B cell (primary cell): Measurements from ENCODE around the gene STIM1. TPM values are rescaled to one million over a fixed set of nuclear protein-coding genes. Genes with fewer than 3 reads are reported as not detected.

ENCODE experiments used
- ATAC-seq: fragments of 200-7000 bp; cut with Tn5 transposase; one replicate; pipeline ENCODE4 v1.10.0; 2021; ENCODE audit warnings: low read depth, mild to moderate bottlenecking, moderate number of reproducible peaks, moderate library complexity
- CTCF ChIA-PET: fragments of 350-600 bp; sonication (Branson Sonifier 250); formaldehyde crosslinking; loops from one replicate; lab custom pipeline; 2021; ENCODE audit warnings: antibody characterized with exemption, inconsistent platforms; lab: Charles Lee
- POLR2A ChIA-PET: fragments of 350-600 bp; sonication (Branson Sonifier 250); formaldehyde crosslinking; loops from one replicate; lab custom pipeline; 2021; ENCODE audit warnings: antibody characterized with exemption; lab: Charles Lee
- DNase-seq: peaks from one replicate; pipeline ENCODE4 v3.0.0; 2013
- H2AFZ ChIP-seq: 2 replicates; pipeline ENCODE4 v1.6.1; 2012; ENCODE audit warnings: mild to moderate bottlenecking, low read depth, low read length; ENCODE audit not compliant: insufficient read depth, poor library complexity, severe bottlenecking
- H3K27ac ChIP-seq, 2 donors: 1 replicate in 1 of 2; 2 replicates in 1 of 2; pipeline ENCODE4 v1.5.1; 2012 to 2013; ENCODE audit warnings: low read length in 2 of 2, mild to moderate bottlenecking in 2 of 2, moderate library complexity in 1 of 2
- H3K27me3 ChIP-seq, 4 experiments: fragments of 200-600 bp in 1 of 4; sonication (generic) in 1 of 4; replicated peaks in 1 of 4; 1 replicate in 2 of 4; 2 replicates in 2 of 4; pipeline versions ENCODE4 v1.6.1 to v1.7.0; 2013 to 2016; ENCODE audit warnings: low read length in 3 of 4, mild to moderate bottlenecking in 2 of 4, mixed read lengths in 1 of 4, moderate library complexity in 1 of 4; ENCODE audit not compliant: insufficient read depth in 4 of 4, control insufficient read depth in 3 of 4; ENCODE audit errors: control extremely low read depth in 1 of 4
- H3K36me3 ChIP-seq, 2 experiments: replicated peaks in 1 of 2; 1 replicate in 1 of 2; 2 replicates in 1 of 2; pipeline versions ENCODE4 v1.6.1 to v1.7.1; 2013; ENCODE audit warnings: low read length in 1 of 2; ENCODE audit not compliant: insufficient read depth in 2 of 2, control insufficient read depth in 1 of 2; ENCODE audit errors: control extremely low read depth in 1 of 2, extremely low read depth in 1 of 2
- H3K4me1 ChIP-seq, 2 donors: fragments of 200-600 bp in 1 of 2; sonication (generic) in 1 of 2; 1 replicate in 1 of 2; 2 replicates in 1 of 2; pipeline versions ENCODE4 v1.5.1 to v1.6.1; 2013 to 2017; ENCODE audit warnings: low read length in 2 of 2; ENCODE audit not compliant: control insufficient read depth in 2 of 2, insufficient read depth in 2 of 2
- H3K4me2 ChIP-seq: replicated peaks from 2 replicates; pipeline ENCODE3; 2012; ENCODE audit warnings: mild to moderate bottlenecking, low read depth, low read length; ENCODE audit not compliant: poor library complexity, severe bottlenecking
- H3K4me3 ChIP-seq, 5 experiments: fragments of 200-600 bp in 1 of 5; sonication (generic) in 1 of 5; 1 replicate in 3 of 5; 2 replicates in 2 of 5; pipeline versions ENCODE4 v1.5.1 to v1.7.0; 2011 to 2016; ENCODE audit warnings: low read length in 4 of 5, mild to moderate bottlenecking in 4 of 5, low read depth in 2 of 5, control low read depth in 1 of 5, moderate library complexity in 1 of 5; ENCODE audit not compliant: insufficient read depth in 1 of 5; ENCODE audit errors: control extremely low read depth in 1 of 5, extremely low read depth in 1 of 5
- H3K79me2 ChIP-seq: fragments of 200-600 bp; sonication (generic); one replicate; pipeline ENCODE4 v1.6.0; 2016; ENCODE audit warnings: low read length; ENCODE audit not compliant: control insufficient read depth, insufficient read depth
- H3K9ac ChIP-seq: fragments of 200-600 bp; sonication (generic); 2 replicates; pipeline ENCODE4 v1.6.1; 2017; ENCODE audit warnings: mild to moderate bottlenecking, low read length, moderate library complexity
- H3K9me3 ChIP-seq, 3 donors: one replicate each; pipeline versions ENCODE4 v1.6.1 to v1.7.1; 2013; ENCODE audit warnings: low read length in 2 of 3; ENCODE audit not compliant: control insufficient read depth in 2 of 3, insufficient read depth in 1 of 3; ENCODE audit errors: control extremely low read depth in 1 of 3
- H4K20me1 ChIP-seq: 2 replicates; pipeline ENCODE4 v1.6.0; 2012; ENCODE audit warnings: mild to moderate bottlenecking, low read length; ENCODE audit not compliant: insufficient read depth, control insufficient read depth, poor library complexity, severe bottlenecking
- H3K27ac Mint-ChIP-seq: one replicate; pipeline ENCODE4 v1.8.0; 2021; ENCODE audit warnings: mixed read lengths
- H3K27me3 Mint-ChIP-seq: one replicate; pipeline ENCODE4 v1.8.0; 2021; ENCODE audit warnings: mixed read lengths
- H3K4me1 Mint-ChIP-seq: one replicate; pipeline ENCODE4 v1.8.0; 2021; ENCODE audit warnings: mixed read lengths
- H3K4me3 Mint-ChIP-seq: one replicate; pipeline ENCODE4 v1.8.0; 2021; ENCODE audit warnings: mixed read lengths
- H3K9me3 Mint-ChIP-seq: one replicate; pipeline ENCODE4 v1.8.0; 2022; ENCODE audit warnings: mixed read lengths; ENCODE audit not compliant: insufficient read depth
- EZH2 ChIP-seq: IDR thresholded peaks from 2 replicates; pipeline ENCODE4 v1.6.1; 2012; ENCODE audit warnings: borderline replicate concordance, low read depth, mild to moderate bottlenecking, moderate library complexity, low read length; ENCODE audit not compliant: insufficient read depth, poor library complexity, severe bottlenecking
- WGBS: methylation state at CpG from one replicate; pipeline ENCODE4 v1.1.5; 2013; ENCODE audit warnings: missing lambda C conversion rate; ENCODE audit not compliant: insufficient coverage; 5-methylcytosine and 5-hydroxymethylcytosine counted together
- intact Hi-C: fragments of 100-400 bp; cut with micrococcal nuclease; formaldehyde crosslinking; loops from one replicate; pipeline ENCODE4 v1.10.0; 2022
- polyA plus RNA-seq: library from polyadenylated mRNA; depleted of rRNA; stranded (reverse); fragments of >200 nt; gene quantifications from 2 replicates; pipeline ENCODE4 v1.2.3, GENCODE V29; 2012
- total RNA-seq, 2 donors: library from RNA; stranded (reverse); fragments of 120-200 nt in 1 of 2; gene quantifications; 1 replicate in 1 of 2; 2 replicates in 1 of 2; pipeline versions ENCODE4 v1.2.3 to v1.2.4, GENCODE V29; 2013 to 2022
- TF ChIP-seq, protein P1 (sequence below): fragments of 200-600 bp; IDR thresholded peaks from one replicate; pipeline ENCODE4 v1.8.0; 2022; ENCODE audit warnings: antibody characterized with exemption, mild to moderate bottlenecking

The STIM1 gene
- total and polyA plus RNA-seq, 2 donors (not counting 1 experiment from before 2014, with no cell fraction given) = 59.4 to 76.7 TPM

DNA sequence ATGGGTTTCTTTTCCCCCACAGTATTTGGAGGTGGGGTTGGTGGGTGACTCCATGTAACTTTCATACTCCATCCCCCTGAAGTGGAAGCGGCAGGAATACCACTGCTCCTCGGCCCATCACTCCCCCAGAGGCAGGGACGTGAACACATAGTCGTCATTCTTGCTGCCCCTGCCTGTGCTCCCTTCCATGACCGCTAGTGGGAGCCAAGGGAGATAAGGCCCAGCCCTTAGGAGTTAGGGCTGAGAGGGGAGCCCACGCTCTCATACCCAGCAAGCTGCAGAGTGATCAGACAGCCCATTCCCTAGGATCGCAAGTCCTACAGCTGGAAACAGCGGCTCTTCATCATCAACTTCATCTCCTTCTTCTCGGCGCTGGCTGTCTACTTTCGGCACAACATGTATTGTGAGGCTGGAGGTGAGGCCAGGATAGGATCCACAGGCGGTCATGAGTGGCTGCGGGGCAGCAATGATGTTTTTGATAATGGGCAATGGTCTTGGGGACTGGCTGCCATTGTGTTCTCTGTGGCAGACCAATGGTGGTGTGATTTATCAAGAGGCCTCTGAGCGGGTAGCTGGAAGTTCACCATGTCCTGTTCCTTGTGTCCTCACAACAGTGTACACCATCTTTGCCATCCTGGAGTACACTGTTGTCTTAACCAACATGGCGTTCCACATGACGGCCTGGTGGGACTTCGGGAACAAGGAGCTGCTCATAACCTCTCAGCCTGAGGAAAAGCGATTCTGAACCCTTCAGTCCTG lies 30.6 kb upstream of the STIM1 start:
- Mint-ChIP-seq H3K9me3 (no peaks in the 10 kb centered on the region), H3K4me3 (no peak overlapping the region)

More for the DNA sequence above, 30.6 kb upstream of the STIM1 start:
- Histone ChIP-seq H3K27ac (peak overlapping the region in 1 of 2 donors; percentile 74), H3K9ac (no peak overlapping the region), H3K79me2 (peaks cover 25% of the 10 kb centered on the region), H3K4me2 (peak overlapping the region; percentile 16), H3K9me3 (no peaks in the 10 kb centered on the region), H3K4me3 (no peak overlapping the region), H3K27me3 (no peaks in the 10 kb centered on the region), H4K20me1 (peaks cover 18% of the 10 kb centered on the region), H3K36me3 (peaks cover 0 to 39% of the 10 kb centered on the region in 2 experiments), H3K4me1 (peaks cover 13 to 15% of the 10 kb centered on the region in 2 donors), H2AFZ (peak overlapping the region; percentile 19)
- intact Hi-C loops = loop anchor here (1.0 kb wide), 2 partner anchors 16 to 247 kb away; no protein-coding TSS in a partner anchor
- peak; percentile 83 for DNase-seq
- ATAC-seq = peak; percentile 96
- TF ChIP-seq, protein P1, sequence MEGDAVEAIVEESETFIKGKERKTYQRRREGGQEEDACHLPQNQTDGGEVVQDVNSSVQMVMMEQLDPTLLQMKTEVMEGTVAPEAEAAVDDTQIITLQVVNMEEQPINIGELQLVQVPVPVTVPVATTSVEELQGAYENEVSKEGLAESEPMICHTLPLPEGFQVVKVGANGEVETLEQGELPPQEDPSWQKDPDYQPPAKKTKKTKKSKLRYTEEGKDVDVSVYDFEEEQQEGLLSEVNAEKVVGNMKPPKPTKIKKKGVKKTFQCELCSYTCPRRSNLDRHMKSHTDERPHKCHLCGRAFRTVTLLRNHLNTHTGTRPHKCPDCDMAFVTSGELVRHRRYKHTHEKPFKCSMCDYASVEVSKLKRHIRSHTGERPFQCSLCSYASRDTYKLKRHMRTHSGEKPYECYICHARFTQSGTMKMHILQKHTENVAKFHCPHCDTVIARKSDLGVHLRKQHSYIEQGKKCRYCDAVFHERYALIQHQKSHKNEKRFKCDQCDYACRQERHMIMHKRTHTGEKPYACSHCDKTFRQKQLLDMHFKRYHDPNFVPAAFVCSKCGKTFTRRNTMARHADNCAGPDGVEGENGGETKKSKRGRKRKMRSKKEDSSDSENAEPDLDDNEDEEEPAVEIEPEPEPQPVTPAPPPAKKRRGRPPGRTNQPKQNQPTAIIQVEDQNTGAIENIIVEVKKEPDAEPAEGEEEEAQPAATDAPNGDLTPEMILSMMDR = peak; percentile 81
- TF ChIP-seq EZH2 = no peak
- peaks cover 26% of the 10 kb centered on the region for H3K4me1 Mint-ChIP-seq
- H3K27ac Mint-ChIP-seq = peak overlapping the region; percentile 69
- H3K27me3 Mint-ChIP-seq = no peaks in the 10 kb centered on the region
- ChIA-PET CTCF (interaction anchor here (0.7 to 3.3 kb wide), 20 partner anchors 9 to 248 kb away, joined by 3 to 33 read pairs (median 6); partner anchors contain the start of genes PGAP2, RHOG and STIM1), POLR2A (interaction anchor here (2.8 kb wide), 1 partner anchor 16 kb away, joined by 12 read pairs; the partner anchor contains the start of gene RHOG)
- 68% methylated on average over 12 of the region's 18 CpGs for WGBS
